ENCODE results near the gene IRF7.
"Not testable (repeated sequence)": the region's sequence is repeated elsewhere in the genome, so short reads cannot be mapped to it uniquely, and the experiment has no call there.

IRF7 gene

DNA sequence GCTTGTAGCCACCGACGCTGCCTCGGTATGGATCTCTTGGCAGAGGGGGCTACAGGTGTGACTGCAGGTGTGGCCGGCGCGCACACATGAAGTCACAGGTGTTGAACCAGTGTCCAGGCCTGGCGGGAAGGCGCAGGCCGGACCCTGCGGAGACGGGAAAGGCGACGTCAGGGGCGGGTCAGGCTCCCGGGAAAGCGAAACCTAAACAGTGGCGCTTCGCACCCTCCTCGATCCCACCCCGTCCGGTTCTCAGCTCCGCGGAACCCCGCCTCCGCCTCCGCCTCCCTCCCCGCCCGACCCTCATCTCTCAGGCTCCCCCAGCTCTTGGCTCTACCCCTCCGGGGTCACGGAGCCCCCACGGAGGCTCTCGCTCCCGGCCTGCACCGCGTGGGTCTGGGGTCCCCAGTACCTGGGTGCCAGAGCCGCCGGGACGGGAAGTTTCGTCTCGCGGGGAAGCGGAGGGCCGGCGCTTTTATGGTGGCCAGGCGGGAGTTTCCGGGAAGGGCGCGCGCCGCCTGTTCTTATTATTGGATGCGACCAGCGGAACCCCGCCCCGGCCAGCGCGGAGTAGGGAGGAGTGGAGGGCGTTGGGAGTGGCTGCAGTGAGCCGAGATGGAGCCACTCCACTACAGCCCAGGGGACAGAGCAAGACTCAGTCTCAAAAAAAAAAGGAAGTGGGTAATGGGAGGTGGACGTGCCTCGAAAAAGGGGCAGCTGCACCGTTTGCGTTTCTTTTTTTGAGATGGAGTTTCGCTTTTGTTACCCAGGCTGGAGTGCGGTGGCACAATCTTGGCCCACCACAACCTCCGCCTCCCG lies at the start of gene IRF7:
Gene IRF7, minus strand, starts transcription at position 447 of the 816 bp plus-strand sequence. CDS start 586 bp downstream, outside the sequence.
- peak; percentile 85 to 96 for DNase-seq

DNA sequence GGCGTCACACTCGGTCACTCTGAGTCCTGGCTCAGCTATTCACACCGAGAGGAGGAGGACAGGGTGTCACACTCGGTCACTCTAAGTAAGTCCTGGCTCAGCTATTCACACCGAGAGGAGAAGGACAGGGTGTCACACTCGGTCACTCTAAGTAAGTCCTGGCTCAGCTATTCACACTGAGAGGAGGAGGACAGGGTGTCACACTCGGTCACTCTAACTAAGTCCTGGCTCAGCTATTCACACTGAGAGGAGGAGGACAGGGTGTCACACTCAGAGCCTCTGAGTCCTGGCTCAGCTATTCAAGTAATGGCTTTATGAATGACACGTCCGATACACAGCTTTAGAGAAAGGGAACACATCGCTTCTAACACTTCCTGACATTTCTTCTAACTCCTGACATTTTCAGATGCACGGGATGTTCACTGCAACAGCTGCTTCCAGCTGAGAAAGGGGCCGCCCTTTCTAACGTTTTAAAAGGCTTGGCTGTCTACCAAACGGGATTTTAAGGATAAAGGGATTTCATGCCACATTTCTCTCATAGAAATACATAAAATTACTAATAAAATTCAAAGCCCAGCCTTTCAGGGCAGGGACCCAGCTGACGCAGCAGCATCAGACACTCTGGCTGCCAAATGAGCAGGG lies 49.4 kb upstream of the IRF7 start:
- DNase-seq, result no peak

DNA sequence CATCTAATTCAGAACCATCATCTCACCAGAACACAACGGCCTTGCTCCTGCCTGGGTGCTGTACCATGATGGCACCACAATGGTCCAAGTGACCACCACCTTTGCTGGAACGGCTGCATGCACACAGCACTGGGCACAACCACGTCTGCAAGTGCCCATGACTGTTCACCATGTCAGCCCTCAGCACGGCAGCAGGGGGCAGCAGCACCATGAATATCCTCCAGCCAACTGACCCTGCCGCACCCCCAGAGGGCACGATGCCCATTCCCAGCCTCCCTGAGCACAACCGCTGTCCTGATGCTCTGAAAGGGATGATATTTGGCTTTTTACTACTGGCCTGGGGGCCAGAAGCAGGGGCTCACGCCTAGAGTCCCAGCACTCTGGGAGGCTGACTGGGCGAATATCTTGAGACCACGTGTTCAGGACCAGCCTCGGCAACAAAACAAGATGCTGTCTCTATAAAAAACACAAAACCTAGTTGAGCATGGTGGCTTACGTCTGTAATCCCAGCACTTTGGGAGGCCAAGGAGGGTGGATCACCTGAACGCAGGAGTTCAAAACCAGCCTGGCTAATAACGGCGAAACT lies 47.0 kb upstream of the IRF7 start:
- DNase-seq, result no peak

DNA sequence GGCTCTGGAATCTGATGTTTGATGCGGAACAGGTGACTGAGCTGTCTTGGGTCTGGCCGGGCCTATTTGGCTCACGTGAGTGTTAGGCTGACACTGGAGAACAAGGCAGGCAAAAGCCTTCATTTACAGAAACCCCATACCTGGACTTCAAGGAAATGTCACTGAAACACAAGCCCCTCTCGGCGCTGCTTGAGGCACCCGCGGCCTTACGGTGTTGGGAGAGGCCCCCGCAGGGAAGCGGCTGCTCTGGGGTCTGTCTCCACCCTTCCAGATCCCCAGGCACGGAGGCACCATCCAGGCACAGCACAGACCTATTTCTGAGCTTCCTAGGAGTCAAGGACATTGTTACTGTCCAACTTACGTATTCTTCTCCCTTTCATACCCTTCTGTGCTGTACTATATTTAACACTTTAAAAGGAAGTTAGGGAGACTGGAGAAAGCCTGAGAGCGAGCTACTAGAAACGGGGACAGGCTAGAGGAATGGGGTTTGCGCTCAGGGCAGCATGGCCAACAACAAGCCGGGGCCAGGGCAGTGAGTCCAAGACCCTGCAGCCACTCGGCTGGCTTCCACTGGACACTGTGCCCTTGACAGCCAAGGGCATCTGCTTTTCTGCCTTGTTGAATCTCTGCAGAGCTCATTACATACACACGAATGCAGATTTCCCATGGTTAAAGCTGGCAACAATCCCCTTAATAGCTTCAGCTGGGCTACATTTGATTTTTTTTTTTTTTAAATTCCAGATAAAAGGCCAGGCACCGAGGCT lies 45.1 kb upstream of the IRF7 start:
- DNase-seq, result no peak

DNA sequence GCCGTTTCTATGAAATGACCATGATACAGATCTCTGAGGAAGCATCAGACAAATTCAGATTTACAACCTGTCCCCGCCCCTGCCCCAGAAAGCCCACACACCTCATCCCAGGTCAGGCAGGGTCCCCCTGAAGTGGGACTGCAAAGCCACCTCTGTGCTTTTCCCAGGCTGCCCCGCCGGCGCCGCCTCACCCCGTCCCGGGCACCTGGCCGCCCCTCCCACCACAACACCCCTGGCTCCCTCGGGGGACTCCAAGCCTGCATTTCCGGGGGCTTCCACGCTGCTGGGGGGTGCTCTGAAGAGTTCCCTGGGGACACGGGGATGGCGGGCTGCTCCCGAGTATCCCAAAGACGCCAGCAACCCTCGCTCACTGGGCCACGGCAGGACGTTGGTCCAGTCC lies 44.5 kb upstream of the IRF7 start:
- no peak for DNase-seq

DNA sequence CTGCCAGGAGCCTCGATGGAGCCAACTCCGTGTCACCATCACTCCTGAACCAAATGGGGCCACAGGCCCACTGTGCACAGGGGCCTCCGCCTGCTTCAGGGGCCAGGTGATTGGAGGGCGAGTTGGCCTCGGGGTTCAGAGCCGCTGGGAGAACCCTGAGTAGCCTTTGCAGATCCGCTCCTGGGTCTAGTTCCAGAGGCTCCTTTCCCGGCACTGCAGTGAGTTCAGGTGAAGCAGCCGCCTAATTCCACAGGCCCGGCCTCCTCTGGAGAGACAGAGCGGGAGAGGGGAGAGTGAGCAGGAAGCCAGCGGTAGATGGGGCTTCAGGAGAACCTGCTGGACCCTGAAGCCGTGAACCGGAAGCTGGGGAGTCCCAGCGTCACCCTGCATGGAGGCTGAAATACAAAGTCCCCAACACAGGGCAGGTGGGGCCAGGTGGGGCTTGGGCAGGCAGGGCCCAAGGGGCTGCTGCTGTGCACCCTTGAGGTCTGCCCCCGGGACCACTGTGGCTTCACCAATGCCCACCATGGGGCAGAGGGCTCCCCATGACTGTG lies 43.9 kb upstream of the IRF7 start:
- DNase-seq, result no peak

DNA sequence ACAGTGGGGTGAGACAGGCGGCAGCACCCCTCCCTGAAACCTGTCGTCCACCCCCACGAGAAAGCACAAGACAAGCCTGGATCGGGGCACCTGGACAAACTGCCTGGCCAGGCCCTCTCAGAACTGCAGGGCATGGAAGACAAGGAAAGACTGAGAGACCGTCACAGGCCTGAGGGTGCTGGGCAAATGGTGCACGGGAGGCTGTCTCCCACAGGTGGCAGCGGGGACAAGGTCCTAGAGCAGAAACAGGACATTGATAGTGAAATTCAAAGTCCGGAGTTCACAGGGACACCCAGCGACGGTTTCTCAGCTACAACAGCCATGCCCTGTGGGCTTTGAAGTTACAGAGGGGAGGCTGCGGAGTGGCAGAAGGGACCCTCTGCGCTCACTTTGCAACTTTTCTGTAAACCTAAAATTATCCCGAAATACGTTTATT lies 42.0 kb upstream of the IRF7 start:
- no peak for DNase-seq

DNA sequence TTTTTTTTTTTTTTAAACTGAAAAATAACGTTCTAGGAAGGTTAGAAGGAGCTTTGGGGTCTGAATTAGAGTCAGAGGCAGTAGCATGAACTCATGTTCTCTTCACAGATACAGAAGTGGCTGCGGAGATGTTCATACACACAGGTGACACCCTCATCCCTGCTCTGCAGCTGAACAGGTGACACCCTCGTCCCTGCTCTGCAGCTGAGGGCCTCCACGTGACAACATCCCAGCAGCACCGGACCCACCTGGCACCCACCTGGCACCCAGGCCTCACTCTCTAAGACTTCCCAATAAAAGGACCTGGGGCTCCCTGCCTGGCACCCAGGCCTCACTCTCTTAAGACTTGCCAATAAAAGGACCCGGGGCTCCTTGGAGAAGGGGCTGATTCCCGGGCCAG lies 41.1 kb upstream of the IRF7 start:
- DNase-seq, result no peak

DNA sequence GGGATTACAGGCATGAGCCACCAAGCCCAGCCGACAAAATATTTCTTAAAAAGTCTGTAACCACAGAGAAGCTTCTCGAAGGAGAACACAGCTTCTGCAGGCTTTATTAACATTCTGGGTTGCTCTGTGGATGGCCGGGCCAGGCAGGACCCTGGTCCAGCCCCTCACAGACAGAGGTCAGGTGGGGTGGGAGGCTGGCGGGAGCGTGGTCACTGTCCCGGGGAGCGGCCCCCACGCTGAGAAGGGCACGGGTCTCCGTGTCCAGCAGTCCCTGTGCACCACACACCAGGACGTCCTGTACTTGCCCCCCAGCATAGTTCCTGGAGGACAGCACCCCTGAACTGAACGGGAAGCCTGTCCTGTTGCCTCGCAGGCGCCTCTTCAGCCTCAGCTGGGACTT lies 40.7 kb upstream of the IRF7 start:
- DNase-seq, result no peak

DNA sequence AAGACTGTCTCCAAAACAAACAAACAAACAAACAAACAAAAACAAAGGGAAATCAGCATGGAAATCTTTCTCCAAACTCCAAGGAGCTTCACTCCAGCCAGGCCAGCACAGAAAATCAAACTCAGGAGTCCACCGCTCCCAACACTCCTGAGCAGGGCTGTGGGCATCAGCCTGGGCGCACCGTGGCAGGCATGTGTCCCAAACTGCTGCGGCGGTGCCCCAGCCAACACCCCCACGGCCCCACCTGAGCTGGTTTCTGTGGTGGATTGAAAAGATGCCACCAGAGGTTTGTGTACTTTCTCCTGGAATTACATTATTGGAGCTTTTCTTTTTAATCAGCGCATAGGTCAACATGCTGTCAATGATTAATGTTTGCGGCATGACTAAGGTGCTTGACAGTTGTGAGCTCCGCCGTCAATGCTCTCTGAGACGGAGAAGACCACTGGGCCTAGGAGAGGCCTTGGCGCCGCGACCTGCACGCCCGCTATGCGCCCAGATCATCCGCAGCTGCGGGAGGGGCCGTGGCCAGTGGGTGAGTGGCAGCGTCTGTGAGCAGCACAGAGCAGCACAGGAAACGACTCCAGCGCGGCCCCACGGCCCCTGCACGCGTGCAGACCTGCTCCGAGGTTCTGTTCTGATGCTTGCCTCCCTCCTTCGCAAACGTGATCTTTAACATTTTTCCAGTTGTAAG lies 39.4 kb upstream of the IRF7 start:
- DNase-seq, result no peak

DNA sequence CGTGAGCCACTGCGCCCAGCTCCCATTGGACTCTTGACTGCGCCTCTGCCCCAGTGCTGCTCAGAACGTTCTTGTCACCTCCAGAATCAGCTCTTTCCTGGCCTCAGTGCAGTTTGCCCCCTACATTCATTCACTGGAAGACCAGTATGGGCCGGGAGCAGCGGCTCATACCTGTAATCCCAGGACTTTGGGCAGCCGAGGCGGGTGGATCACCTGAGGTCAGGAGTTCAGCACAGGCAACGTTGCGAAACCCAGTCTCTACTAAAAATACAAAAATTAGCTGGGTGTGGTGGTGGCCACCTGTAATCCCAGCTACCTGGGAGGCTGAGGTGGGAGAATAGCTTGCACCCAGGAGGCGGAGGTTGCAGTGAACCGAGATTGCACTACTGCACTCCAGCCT lies 38.7 kb upstream of the IRF7 start:
- not testable (repeated sequence) for DNase-seq

DNA sequence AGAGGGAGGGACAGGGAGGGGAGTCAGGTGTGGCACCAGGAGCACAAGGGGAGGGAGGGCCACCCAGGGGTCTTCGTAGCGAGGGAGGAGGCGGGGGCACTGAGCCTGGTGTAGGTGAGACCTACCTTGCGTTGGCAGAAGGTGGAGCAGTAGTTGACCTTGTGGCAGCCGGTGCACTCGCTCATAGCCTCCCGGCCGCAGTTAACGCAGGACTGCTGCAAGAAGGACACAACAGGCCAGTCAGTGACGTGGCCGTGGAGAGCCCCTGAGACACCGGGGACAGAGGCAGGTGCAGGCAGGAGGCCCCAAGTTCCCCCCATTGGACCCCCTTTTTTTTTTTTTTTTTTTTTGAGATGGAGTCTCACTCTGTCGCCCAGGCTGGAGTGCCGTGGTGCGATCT lies 38.1 kb upstream of the IRF7 start:
- no peak for DNase-seq

DNA sequence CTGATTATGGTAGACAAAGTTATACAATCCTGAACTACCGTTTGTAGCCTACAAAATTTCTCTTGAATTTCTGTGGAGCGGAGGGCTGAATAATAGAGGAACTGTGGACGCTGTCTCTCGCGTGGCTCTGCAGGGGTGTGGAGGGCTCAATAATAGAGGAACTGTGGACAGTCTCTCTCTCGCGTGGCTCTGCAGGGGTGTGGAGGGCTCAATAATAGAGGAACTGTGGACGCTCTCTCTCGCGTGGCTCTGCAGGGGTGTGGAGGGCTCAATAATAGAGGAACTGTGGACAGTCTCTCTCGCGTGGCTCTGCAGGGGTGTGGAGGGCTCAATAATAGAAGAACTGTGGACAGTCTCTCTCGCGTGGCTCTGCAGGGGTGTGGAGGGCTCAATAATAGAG lies 37.4 kb upstream of the IRF7 start:
- not testable (repeated sequence) for DNase-seq

DNA sequence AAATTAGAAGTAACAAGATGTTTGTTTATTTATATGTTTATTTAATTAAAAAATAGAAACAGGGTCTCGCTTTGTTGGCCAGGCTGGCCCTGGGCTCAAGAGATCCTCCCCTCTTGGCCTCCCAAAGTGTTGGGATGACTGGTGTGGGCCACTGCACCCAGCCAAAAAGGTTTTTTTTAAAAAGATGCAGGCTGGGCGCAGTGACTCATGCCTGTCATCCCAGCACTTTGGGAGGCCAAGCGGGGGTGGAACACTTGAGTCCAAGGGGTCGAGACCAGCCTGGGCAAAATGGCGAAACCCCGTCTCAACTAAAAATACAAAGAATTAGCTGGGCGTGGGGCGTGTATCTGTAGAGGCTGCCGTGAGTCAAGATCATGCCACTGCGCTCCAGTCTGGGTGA lies 34.7 kb upstream of the IRF7 start:
- no peak for DNase-seq

DNA sequence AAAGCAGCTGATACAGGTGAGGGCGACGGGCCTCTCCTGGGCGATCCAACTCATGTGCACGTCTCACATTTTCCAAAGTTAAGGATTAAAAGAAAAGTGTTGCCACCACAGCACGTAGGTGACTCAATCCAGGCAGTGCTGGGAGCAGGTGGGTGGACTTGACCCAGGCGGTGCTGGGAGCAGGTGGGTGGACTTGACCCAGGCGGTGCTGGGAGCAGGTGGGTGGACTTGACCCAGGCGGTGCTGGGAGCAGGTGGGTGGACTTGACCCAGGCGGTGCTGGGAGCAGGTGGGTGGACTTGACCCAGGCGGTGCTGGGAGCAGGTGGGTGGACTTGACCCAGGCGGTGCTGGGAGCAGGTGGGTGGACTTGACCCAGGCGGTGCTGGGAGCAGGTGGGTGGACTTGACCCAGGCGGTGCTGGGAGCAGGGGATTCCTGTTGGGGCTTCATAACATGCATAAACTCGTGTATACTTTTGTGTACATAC lies 32.0 kb upstream of the IRF7 start:
- not testable (repeated sequence) for DNase-seq

DNA sequence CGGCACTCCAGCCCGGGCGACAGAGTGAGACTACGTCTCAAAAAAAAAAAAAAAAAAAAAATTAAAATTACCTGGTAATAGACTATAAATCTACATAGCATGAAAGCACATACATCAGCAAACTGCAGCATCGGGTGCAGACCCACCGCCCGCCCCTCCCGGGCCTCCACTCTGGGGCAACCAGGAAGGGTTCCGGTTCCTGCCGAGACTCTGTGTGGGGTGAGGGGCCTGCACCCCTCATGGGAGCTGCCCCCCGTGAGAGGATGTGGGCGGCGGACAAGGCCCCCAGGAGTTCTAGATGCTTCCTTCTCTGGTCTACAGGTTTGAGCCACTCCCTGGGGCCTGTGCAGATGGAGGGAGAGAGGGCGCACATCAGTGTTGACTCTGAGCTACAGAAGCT lies 30.5 kb upstream of the IRF7 start:
- DNase-seq, result no peak

DNA sequence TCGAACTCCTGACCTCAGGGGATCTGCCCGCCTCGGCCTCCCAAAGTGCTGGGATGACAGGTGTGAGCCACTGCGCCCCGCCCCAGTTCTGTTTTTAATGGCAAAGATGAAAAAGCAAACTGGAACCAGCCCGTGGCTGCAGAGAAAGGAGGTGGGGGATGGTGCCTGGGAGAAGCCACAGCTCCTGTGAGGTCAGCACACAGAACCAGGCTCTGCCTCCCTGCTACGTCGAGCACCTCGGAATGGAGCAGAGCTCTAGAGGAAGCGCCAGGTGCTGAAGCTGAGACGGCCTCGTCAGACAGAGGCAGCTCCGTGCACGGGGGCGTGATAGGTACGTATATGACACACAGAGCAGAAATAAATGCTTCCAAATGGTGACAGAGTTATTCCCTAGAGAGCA lies 29.8 kb upstream of the IRF7 start:
- DNase-seq, result no peak

DNA sequence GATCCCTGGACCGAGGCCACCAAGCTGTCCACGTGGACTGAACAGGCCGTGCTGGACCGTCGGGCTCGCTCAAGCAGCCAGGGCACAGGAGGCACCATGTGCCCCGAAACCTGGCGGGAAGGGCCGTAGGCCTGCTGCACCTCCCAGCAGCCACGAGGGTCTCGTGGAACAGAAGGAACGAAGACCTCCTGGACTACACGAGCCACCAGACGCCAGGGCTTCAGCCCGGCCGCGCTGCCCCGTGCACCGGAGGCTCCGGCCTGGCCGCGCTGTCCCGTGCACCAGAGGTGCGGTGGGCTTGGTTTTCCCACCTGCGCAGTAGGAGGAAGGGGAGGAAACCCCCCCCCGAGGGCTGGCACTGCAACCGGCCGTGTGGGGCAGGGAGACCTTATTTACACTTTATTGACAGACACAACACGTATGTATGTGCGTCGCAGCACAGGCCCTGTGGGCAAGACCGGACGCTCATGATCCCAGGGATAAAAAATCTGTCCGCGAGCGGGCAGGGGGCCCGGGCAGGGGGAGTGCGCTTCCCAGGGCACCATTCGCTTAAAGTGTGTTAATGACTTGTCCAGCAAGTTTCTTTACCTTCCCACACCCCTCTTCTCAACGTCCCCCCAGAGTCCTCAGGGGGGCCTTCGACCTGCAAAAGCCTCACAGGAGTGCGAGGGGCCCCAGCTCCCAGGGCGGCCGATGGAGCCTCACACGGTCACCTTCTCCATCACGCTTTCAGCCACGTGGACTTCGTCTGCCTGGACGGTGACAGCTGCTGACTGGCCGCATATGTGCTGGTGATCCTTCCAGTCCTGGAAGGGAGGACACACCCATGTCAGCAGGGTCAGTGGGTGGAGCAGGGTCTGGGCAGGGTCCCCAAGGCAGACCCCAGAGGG lies 28.3 kb upstream of the IRF7 start:
- DNase-seq, result no peak

DNA sequence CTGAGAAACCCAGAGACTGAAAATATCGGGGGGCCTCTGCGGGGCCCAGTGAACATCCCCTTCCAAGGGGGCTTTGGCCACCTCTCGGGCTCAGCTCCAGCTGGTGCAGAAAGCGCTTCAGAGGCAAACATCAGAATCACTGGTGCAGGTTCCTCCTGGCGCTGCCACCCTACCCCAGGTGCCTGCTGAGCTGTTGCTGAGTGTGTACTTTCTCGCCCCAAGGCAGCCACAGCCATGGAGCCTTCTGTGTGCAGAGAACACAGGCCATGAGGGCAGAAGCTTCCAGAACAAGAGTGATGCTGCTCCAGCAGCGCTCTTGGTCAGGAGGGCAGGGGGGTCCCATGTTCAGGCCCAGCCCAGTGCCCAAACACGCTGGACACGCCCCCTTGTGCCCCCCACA lies 27.6 kb upstream of the IRF7 start:
- DNase-seq, result no peak

DNA sequence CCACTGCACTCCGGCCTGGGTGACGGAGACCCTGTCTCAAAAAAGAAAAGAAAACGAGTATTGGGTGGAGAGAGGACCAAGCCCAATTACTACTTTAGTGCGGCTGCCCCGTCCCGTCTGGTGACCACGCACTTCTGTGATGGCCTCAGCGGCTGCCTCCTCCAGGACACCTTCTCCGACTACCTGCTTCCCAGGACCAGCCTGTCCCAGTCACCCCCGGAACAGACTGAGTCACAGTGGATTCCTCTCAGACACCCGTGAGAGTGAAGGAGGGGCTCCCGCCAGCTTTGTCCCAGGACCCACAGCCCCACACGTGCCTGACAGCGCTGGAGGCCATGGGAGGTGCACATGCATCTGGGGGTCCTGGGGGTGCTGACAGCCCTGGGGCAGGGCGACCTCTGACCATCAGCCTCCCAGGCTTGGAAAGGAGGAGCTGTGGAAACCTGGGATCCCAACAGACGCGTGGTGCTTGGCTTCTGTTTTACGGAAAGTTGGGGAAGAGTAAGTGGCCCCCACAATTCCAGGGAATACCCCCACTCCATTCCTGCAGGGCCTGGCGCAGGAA lies 26.1 kb upstream of the IRF7 start:
- no peak for DNase-seq

Data from NCI-H187 (cell line).